Natural killer cell treated with Interleukin-12 subunit alpha and Interleukin-12 subunit beta and Interleukin-15 and Interleukin-18, amount 100 ng/mL, for 72 hours (primary cell): ENCODE measurements around the gene NDUFS2. TPM values are rescaled to one million over a fixed set of nuclear protein-coding genes. Genes with fewer than 3 reads are reported as not detected.

ENCODE experiments used
- ATAC-seq, 2 donors: fragments of 150-1000 bp; cut with Tn5 transposase in 1 of 2; sonication (Bioruptor Pico), chemical (Tn5 transposase) in 1 of 2; 2 replicates each; pipeline ENCODE4 v1.10.0; 2021
- DNase-seq: peaks from one replicate; pipeline ENCODE4 v3.0.0; 2022; ENCODE audit warnings: low spot score
- H3K27ac Mint-ChIP-seq, 2 donors: 1 replicate in 1 of 2; 2 replicates in 1 of 2; pipeline ENCODE4 v1.8.0; 2022; ENCODE audit warnings: mixed read lengths in 2 of 2, mild to moderate bottlenecking in 1 of 2, moderate library complexity in 1 of 2
- H3K27me3 Mint-ChIP-seq, 2 donors: 1 replicate in 1 of 2; 2 replicates in 1 of 2; pipeline ENCODE4 v1.8.0; 2022; ENCODE audit warnings: mixed read lengths in 2 of 2
- H3K36me3 Mint-ChIP-seq: one replicate; pipeline ENCODE4 v1.8.0; 2022; ENCODE audit warnings: mixed read lengths
- H3K4me1 Mint-ChIP-seq, 2 donors: 1 replicate in 1 of 2; 2 replicates in 1 of 2; pipeline ENCODE4 v1.8.0; 2022; ENCODE audit warnings: low read depth in 2 of 2, mixed read lengths in 2 of 2, mild to moderate bottlenecking in 1 of 2
- H3K4me3 Mint-ChIP-seq: one replicate; pipeline ENCODE4 v1.8.0; 2022; ENCODE audit warnings: mixed read lengths
- H3K9me3 Mint-ChIP-seq: 2 replicates; pipeline ENCODE4 v1.8.0; 2022; ENCODE audit warnings: mixed read lengths
- total RNA-seq, 2 donors: library from RNA; stranded (reverse); gene quantifications; one replicate each; pipeline ENCODE4 v1.2.3, GENCODE V29; 2022

NDUFS2 gene
- 10 to 100 TPM; 86.2 to 87.8 TPM for total RNA-seq

DNA sequence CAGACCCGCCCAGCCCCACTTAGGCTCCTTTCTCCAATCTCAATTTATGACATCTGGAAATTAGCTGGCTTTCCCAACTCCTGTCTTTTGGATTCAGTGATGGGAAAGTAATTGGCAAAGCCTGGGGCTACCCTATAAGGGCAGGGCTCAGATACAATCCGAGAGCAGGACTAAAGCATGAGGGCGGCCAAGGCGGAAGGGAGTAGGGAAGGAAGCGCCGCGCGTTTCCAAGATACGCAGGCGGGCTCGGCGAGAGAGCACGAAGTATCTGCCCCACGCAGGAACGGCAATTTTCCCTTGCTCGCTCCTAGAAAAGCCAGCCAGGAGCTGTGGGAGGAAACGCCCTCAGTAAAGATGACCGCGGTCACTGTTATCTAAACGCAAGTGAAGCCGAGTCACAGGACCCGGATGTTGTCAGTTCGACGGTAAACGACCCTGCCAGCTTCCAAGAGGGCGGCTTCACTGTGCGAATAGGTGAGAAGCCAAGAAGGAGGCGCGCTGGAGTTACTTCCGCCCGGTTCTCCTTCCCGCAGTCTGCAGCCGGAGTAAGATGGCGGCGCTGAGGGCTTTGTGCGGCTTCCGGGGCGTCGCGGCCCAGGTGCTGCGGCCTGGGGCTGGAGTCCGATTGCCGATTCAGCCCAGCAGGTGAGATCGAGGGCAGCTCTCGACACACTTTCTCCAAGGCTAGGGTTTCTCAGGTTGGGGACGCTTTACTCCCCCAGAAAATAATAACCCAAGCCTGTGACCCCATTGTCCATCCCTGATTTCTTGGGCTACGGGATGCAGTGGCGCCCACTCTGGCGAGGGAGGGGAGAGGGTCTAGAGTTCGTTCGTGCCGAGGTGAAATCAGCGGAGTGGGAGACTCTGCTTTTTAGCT, at the start of gene NDUFS2:
NDUFS2 (plus strand) TSS at position 532 of the 877 bp plus-strand sequence; CDS start at position 551, 19 bp downstream.
- ATAC-seq (peak; percentile 98 to 99), DNase-seq (peak; percentile 97)
- Mint-ChIP-seq H3K36me3 (peaks cover 12% of the 10 kb centered on the region), H3K4me3 (peak within 1 kb of the TSS; percentile 92), H3K4me1 (peaks cover 49 to 60% of the 10 kb centered on the region in 2 donors), H3K27me3 (no peaks in the 10 kb centered on the region), H3K27ac (peak within 1 kb of the TSS; percentile 92 to 96), H3K9me3 (no peaks in the 10 kb centered on the region)

DNA sequence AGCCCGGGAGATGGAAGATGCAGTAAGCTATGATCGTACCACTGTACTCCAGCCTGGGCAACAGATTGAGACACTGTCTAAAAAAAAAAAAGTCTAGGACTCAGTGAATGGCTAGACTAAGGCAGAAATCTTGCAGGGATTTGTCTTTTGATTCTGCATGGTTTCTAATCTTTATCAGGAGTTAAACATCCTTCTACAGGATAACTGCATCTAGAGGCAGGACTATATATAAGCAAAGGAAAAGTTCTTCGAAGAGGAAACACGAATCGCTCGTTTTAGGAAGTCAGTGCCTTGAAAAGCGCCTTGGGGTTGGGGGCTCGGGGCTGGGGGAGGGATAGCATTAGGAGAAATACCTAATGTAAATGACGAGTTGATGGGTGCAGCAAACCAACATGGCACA, 49.0 kb upstream of the NDUFS2 start:
- peak overlapping the region; percentile 99 for H3K4me3 Mint-ChIP-seq

DNA sequence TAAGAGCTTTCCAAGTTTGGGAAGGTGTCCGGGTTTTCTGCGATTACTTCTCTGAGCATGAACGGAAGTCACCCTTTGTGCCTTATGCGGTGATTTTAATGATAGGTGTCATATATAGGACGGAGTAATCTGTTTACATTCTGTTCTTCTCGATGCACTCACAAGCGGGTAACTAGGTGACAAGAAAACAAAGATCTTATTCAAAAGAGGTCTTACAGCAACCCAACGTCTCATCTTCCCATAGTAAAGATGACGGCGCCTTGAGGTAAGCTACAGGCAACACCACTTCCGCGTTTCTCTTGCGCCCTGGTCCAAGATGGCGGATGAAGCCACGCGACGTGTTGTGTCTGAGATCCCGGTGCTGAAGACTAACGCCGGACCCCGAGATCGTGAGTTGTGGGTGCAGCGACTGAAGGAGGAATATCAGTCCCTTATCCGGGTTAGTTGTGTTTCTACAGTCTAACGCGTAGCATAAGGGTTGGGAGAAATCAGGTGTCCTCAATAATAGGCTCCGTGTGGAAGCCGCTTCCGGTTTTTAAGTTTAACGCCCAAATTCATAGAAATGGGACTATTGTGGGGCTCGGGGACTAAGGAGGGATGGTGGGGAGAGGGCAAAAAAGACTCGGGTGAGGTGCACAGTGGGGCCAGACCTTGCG, 48.4 kb upstream of the NDUFS2 start, which contains the start of gene UFC1:
UFC1 (plus strand) TSS at position 297 of the 656 bp plus-strand sequence; CDS start at position 317, 20 bp downstream.
- Mint-ChIP-seq H3K27me3 (no peaks in the 10 kb centered on the region), H3K9me3 (no peaks in the 10 kb centered on the region), H3K36me3 (peaks cover 26% of the 10 kb centered on the region), H3K4me1 (peaks cover 24 to 27% of the 10 kb centered on the region in 2 donors), H3K4me3 (peak within 1 kb of the TSS; percentile 99), H3K27ac (peak within 1 kb of the TSS; percentile 99 to 100)
- ATAC-seq (peak; percentile 96), DNase-seq (peak; percentile 87)

More for the DNA sequence above, 49.0 kb upstream of the NDUFS2 start:
- ATAC-seq (no peak), DNase-seq (no peak)
- Mint-ChIP-seq H3K27ac (peak overlapping the region; percentile 99 to 100), H3K9me3 (no peaks in the 10 kb centered on the region), H3K4me1 (peaks cover 24 to 26% of the 10 kb centered on the region in 2 donors), H3K36me3 (peaks cover 25% of the 10 kb centered on the region), H3K27me3 (no peaks in the 10 kb centered on the region)

DNA sequence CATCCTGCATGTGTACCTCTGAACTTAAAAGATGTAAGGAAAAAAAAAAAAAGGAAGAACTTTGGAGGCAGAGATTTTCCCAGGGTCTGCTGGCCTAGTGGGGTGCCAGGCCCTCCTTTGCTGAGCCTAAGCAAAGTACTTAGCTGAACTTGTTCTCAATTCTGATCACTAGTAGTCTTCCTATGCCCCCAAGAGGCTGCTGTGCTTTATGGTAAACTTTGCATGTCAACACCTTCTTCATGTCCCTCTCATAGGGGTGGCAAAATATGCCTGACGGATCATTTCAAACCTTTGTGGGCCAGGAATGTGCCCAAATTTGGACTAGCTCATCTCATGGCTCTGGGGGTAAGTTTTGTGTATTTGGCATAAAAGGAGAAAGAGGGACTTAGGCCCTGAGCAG, 44.3 kb upstream of the NDUFS2 start:
- H3K4me1 Mint-ChIP-seq, result peaks cover 39 to 42% of the 10 kb centered on the region in 2 donors
- DNase-seq, result no peak

DNA sequence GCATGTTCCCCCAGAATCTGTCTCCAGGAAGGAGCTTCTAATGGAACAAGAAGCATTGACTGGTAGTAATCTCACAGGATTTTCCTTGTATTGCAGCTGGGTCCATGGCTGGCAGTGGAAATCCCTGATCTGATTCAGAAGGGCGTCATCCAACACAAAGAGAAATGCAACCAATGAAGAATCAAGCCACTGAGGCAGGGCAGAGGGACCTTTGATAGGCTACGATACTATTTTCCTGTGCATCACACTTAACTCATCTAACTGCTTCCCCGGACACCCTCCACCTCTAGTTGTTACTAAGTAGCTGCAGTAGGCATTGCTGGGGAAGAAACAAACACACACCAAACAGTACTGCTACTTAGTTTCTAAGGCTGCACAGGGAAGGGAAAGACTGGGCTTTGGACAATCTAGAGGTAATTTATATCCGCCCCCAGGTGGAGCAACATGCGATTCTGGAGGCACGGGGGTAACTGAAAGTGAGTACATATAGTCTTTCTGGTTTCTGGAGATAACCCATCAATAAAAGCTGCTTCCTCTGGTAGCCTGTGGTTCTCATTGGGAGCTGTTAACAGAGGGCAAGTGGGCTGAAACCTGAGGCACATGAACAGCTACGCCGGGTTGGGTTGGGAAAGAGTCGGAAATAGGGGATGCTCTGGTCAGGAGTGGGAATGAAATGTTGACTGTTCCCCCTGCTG, 43.7 kb upstream of the NDUFS2 start:
- H3K9me3 Mint-ChIP-seq, result no peaks in the 10 kb centered on the region
- peak overlapping the region; percentile 84 for H3K4me3 Mint-ChIP-seq
- peaks cover 45 to 48% of the 10 kb centered on the region in 2 donors for H3K4me1 Mint-ChIP-seq
- peaks cover 29% of the 10 kb centered on the region for H3K36me3 Mint-ChIP-seq
- H3K27ac Mint-ChIP-seq, result peak overlapping the region; percentile 69 to 70
- DNase-seq (no peak), ATAC-seq (no peak)
- no peaks in the 10 kb centered on the region for H3K27me3 Mint-ChIP-seq

More for the DNA sequence above, 44.3 kb upstream of the NDUFS2 start:
- H3K9me3 Mint-ChIP-seq, result no peaks in the 10 kb centered on the region
- ATAC-seq, result no peak
- H3K27ac Mint-ChIP-seq, result peak overlapping the region; percentile 69 to 70
- H3K27me3 Mint-ChIP-seq, result no peaks in the 10 kb centered on the region
- H3K36me3 Mint-ChIP-seq, result peaks cover 26% of the 10 kb centered on the region
- H3K4me3 Mint-ChIP-seq, result peak overlapping the region; percentile 84

DNA sequence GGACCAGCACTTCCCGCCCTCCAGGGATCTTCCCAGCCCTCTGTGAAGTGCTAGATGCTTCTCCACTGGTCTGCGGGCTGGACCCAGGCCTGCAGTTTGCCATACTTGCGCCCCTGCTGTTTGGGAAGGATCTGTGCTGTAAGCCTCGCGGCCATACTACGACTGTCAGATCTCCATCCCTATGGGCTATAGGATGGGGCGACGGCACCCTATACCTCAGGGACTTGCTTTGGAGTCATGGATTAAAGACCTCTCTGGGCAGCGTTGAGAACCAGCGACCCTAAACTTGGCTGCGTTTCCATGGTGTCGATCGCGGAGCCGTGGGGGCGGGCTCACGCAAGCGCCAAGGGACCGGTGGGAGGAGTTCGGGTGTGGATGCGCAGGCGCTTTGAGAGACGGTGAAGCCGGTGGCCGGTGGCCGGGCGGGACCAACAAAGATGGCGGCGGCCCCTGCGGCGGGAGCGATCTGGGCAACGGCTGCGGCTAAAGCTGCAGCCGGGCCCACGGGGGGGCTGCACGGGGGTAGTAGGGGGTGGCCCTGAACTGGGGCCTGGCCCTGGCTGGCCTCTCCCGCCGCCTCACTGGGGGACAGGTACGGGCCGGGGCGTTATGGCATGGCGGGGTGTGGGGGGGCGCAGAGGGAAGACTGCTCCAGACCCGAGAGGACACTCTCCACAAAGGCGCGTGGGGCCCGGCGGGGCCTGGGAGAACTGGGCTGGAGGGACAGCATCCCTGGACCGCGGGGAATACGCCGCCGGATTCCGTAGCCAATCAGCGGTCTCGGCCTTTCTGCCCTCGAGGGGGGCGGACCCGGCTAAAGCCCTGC, 42.9 kb upstream of the NDUFS2 start, which contains the start of gene USP21:
USP21 (plus strand) TSS at position 414 of the 826 bp plus-strand sequence. CDS start 1,141 bp downstream, outside the sequence.
- peak within 1 kb of the TSS; percentile 84 for H3K4me3 Mint-ChIP-seq
- no peaks in the 10 kb centered on the region for H3K27me3 Mint-ChIP-seq
- H3K36me3 Mint-ChIP-seq, result peaks cover 31% of the 10 kb centered on the region
- ATAC-seq, result peak; percentile 96 to 97
- H3K9me3 Mint-ChIP-seq, result no peaks in the 10 kb centered on the region
- peak; percentile 93 for DNase-seq
- H3K27ac Mint-ChIP-seq, result peak within 1 kb of the TSS; percentile 69 to 70
- H3K4me1 Mint-ChIP-seq, result peaks cover 43 to 49% of the 10 kb centered on the region in 2 donors

DNA sequence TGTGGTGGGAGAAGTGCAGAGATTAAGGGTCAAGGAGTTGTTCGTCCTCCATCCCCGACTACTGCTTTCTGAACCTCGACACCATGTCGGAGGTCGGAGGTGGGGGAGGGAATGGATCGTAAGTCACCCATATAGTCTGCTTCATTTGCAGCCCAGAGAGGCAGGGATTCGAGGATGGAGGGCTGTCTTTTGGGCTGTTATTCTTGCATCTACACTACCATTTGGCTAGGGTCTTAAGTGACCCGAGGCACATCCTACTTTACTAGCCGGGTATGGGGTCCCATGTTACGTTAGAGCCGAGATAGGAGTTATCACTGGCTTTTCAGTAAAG, 42.3 kb upstream of the NDUFS2 start:
- Mint-ChIP-seq H3K27me3 (no peaks in the 10 kb centered on the region), H3K36me3 (peaks cover 28% of the 10 kb centered on the region), H3K4me1 (peaks cover 42 to 46% of the 10 kb centered on the region in 2 donors), H3K9me3 (no peaks in the 10 kb centered on the region), H3K4me3 (peak overlapping the region; percentile 84), H3K27ac (peak overlapping the region; percentile 69 to 70)
- DNase-seq (no peak), ATAC-seq (no peak)

DNA sequence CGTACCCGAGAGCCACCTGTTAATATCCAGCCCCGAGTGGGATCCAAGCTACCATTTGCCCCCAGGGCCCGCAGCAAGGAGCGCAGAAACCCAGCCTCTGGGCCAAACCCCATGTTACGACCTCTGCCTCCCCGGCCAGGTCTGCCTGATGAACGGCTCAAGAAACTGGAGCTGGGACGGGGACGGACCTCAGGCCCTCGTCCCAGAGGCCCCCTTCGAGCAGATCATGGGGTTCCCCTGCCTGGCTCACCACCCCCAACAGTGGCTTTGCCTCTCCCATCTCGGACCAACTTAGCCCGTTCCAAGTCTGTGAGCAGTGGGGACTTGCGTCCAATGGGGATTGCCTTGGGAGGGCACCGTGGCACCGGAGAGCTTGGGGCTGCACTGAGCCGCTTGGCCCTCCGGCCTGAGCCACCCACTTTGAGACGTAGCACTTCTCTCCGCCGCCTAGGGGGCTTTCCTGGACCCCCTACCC, 41.5 kb upstream of the NDUFS2 start:
- H3K4me3 Mint-ChIP-seq, result peak overlapping the region; percentile 84
- H3K9me3 Mint-ChIP-seq, result no peaks in the 10 kb centered on the region
- H3K36me3 Mint-ChIP-seq, result peaks cover 20% of the 10 kb centered on the region
- ATAC-seq (no peak), DNase-seq (no peak)
- peaks cover 42 to 43% of the 10 kb centered on the region in 2 donors for H3K4me1 Mint-ChIP-seq
- no peaks in the 10 kb centered on the region for H3K27me3 Mint-ChIP-seq
- peak overlapping the region; percentile 13 to 69 for H3K27ac Mint-ChIP-seq

DNA sequence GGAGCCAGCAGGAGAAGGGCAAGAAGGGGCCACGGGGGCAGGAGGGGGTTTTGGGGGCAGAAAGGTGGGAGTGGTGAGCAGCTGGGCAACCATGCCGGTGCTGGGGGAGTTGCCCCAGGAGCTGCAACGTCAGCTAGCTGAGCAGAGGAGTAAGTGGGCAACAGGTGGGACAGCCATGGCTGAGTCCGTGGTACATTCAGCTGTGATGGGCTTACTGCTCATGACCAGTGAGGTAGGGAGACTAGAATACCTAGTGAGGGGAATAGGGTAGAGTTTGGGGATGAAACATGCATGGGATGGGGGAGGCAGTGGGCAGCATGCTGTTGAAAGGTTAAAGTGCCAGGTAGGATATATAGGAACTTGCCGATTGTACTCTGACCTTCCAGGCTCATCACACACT, 40.5 kb upstream of the NDUFS2 start:
- peak overlapping the region; percentile 84 for H3K4me3 Mint-ChIP-seq
- H3K27ac Mint-ChIP-seq, result peak overlapping the region in 1 of 2 donors; percentile 29
- no peaks in the 10 kb centered on the region for H3K27me3 Mint-ChIP-seq

DNA sequence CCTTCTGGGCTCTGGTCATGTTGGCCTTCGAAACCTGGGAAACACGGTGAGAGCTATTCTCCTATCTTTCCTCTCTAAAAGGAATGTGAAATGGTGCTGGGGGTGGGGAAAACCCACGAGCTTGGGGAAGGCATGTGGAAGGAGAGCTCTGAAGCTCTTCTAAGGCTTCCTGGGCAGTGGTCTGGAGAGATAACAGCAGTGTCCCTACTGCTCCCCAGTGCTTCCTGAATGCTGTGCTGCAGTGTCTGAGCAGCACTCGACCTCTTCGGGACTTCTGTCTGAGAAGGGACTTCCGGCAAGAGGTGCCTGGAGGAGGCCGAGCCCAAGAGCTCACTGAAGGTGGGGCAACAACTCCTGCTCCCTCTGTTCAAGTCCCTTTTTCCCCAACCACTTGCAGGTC, 40.1 kb upstream of the NDUFS2 start:
- Mint-ChIP-seq H3K27me3 (no peaks in the 10 kb centered on the region), H3K36me3 (peaks cover 16% of the 10 kb centered on the region), H3K4me1 (peaks cover 48 to 49% of the 10 kb centered on the region in 2 donors), H3K4me3 (no peak overlapping the region), H3K27ac (peak overlapping the region in 1 of 2 donors; percentile 29), H3K9me3 (no peaks in the 10 kb centered on the region)
- ATAC-seq (no peak), DNase-seq (no peak)

More for the DNA sequence above, 40.5 kb upstream of the NDUFS2 start:
- Mint-ChIP-seq H3K9me3 (no peaks in the 10 kb centered on the region), H3K36me3 (peaks cover 19% of the 10 kb centered on the region), H3K4me1 (peaks cover 47 to 48% of the 10 kb centered on the region in 2 donors)
- ATAC-seq, result no peak
- DNase-seq, result no peak

DNA sequence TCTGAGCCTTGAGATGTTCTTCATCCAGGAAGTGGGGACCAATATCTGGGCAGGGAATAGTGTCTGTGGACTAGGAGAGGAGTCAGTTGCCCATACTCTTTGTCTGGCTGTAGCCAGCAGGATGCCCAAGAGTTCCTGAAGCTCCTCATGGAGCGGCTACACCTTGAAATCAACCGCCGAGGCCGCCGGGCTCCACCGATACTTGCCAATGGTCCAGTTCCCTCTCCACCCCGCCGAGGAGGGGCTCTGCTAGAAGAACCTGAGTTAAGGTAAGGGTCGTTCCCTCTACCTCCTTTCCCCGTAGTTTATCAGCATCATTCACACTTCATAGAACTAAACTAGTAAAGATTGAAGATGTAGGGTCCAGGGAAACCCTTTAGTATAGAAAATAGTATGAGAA, 39.4 kb upstream of the NDUFS2 start:
- H3K27me3 Mint-ChIP-seq, result no peaks in the 10 kb centered on the region
- H3K36me3 Mint-ChIP-seq, result peaks cover 10% of the 10 kb centered on the region
- no peak overlapping the region for H3K4me3 Mint-ChIP-seq
- peak overlapping the region; percentile 9 to 92 for H3K27ac Mint-ChIP-seq
- ATAC-seq (no peak), DNase-seq (no peak)
- peaks cover 47 to 51% of the 10 kb centered on the region in 2 donors for H3K4me1 Mint-ChIP-seq
- H3K9me3 Mint-ChIP-seq, result no peaks in the 10 kb centered on the region

DNA sequence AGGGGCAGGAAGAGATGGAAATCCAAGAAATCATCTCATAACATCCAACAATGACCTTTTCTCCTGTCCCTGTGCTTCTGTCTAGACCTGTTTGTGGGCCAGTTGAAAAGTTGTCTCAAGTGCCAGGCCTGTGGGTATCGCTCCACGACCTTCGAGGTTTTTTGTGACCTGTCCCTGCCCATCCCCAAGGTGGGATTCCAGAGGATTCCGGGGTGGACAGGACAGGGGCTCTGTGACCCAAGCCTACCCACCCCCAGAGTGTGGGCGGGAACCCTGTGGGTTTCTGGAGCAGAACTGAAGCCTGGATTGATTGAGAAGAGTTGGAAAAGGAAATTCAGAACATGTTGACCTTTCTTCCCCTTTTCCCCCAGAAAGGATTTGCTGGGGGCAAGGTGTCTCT, 38.4 kb upstream of the NDUFS2 start:
- H3K9me3 Mint-ChIP-seq, result no peaks in the 10 kb centered on the region
- ATAC-seq (no peak), DNase-seq (no peak)
- H3K36me3 Mint-ChIP-seq, result peaks cover 5% of the 10 kb centered on the region
- peak overlapping the region; percentile 92 for H3K27ac Mint-ChIP-seq
- peaks cover 47 to 52% of the 10 kb centered on the region in 2 donors for H3K4me1 Mint-ChIP-seq
- no peaks in the 10 kb centered on the region for H3K27me3 Mint-ChIP-seq
- peak overlapping the region; percentile 25 for H3K4me3 Mint-ChIP-seq
